ENCODE results near the gene PTPRT.

- TF ChIP-seq CTCF (IDR thresholded peaks at IDR 0.05) (no peak), POLR2A (IDR thresholded peaks at IDR 0.05) (no peak)
Measured at GRCh38 chr20:43235998-43236397, 46.3 kb upstream of the PTPRT start.
